Muscle layer of duodenum (tissue), 2 donors: ENCODE measurements around the gene RAC3.

Experiments
- H3K27ac ChIP-seq: one replicate; pipeline ENCODE4 v1.7.0; 2013; ENCODE audit warnings: mild to moderate bottlenecking, low read length
- H3K27me3 ChIP-seq: one replicate; pipeline ENCODE4 v1.7.0; 2013; ENCODE audit warnings: low read depth, mild to moderate bottlenecking, control low read depth, low read length
- H3K36me3 ChIP-seq, 2 donors: one replicate each; pipeline ENCODE4 v1.7.0; 2013; ENCODE audit warnings: low read length in 2 of 2, control low read depth in 1 of 2, mild to moderate bottlenecking in 1 of 2; ENCODE audit not compliant: insufficient read depth in 2 of 2, control insufficient read depth in 1 of 2
- H3K4me1 ChIP-seq, 2 donors: one replicate each; pipeline ENCODE4 v1.7.0; 2013; ENCODE audit warnings: low read length in 2 of 2, mild to moderate bottlenecking in 2 of 2, control low read depth in 1 of 2, moderate library complexity in 1 of 2; ENCODE audit not compliant: insufficient read depth in 2 of 2, control insufficient read depth in 1 of 2
- H3K4me3 ChIP-seq, 2 donors: one replicate each; pipeline ENCODE4 v1.7.0; 2013; ENCODE audit warnings: low read length in 2 of 2, low read depth in 1 of 2, mild to moderate bottlenecking in 1 of 2
- H3K9me3 ChIP-seq, 2 donors: one replicate each; pipeline ENCODE4 v1.7.0; 2013; ENCODE audit warnings: low read length in 2 of 2, control low read depth in 1 of 2, mild to moderate bottlenecking in 1 of 2; ENCODE audit not compliant: control insufficient read depth in 1 of 2
- donor health status: healthy.

RAC3 gene

DNA sequence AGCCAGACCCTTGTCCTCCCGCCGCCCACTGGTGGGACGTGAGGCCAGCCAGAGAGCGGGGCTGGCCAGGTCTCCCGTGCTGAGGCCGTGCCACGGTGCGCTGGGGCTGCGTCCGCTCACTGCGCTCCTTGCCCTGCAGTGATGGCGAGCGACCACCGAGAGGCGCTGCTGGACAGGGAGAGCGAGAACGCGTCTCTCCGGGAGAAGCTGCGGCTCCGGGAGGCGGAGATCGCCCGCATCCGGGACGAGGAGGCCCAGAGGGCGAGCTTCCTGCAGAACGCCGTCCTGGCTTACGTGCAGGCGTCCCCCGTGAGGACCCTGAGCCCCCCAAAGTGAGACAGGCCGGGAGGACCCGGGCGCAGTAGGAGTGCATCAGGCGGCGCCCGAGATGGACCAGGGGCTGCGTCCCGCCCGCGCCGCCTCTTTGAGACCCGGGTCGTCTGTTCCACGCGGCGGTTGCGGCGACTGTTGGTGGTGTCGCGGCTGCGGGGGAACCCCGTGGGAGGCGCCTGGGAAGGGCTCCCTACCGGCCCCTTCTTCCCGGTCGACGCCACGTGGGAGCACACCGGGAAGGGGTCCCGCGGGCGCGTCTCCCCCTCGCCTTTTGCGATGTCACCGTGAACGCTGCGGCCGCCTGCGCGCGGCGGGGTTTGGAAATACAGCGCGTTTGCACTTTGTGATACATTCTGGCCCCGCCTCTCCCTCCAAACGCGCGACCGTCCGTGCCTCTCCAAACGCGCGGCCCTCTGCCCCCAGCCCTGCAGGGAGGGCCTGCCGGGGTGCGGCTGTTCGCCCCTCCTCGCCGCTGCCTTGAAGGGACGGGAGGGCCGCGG is 792 bp upstream of the RAC3 start:
- Histone ChIP-seq H3K4me3 (peak overlapping the region; percentile 26 to 66), H3K27me3 (no peaks in the 10 kb centered on the region), H3K9me3 (no peaks in the 10 kb centered on the region), H3K27ac (no peak overlapping the region), H3K36me3 (peaks cover 0 to 11% of the 10 kb centered on the region in 2 donors), H3K4me1 (peaks cover 0 to 20% of the 10 kb centered on the region in 2 donors)

DNA sequence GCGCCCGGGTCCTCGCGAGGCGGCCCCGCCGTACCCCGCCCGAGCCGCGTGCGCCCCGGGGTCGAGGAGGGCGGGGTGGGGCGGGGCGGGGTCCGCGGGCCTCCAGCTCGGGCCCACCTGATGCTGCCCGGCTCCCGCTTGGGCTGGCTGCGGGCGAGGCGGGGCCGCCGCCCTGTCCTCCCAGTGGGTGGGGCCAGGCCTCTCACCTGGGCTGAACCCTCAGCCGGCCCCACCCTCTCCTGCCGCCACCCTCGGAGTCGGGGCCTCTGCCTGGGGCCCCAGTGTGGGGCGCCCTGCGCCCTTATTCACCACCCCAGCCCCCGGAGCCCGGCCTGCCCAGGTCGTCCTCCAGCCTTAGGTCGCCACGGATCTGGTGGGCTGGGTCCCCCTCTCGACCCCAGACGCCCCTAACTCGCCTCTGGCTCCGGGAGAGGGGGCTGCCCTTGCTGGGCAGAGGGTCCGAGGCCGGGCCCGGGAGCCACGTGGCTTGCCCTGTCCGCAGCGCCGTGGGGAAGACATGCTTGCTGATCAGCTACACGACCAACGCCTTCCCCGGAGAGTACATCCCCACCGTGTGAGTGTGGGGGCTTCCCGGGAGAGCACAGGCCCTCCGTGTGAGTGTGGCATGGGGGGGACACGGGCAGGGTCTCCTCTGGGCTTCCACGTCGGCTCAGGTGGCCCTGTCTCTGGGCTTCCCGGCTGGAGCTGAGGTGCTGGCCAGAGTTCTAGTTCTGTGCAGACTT is 578 bp downstream of the RAC3 start:
- no peak overlapping the region for H3K27ac ChIP-seq
- peak overlapping the region in 1 of 2 donors; percentile 42 for H3K4me3 ChIP-seq
- no peaks in the 10 kb centered on the region for H3K27me3 ChIP-seq
- peaks cover 0 to 11% of the 10 kb centered on the region in 2 donors for H3K36me3 ChIP-seq
- no peaks in the 10 kb centered on the region for H3K9me3 ChIP-seq
- H3K4me1 ChIP-seq = peaks cover 4 to 32% of the 10 kb centered on the region in 2 donors

DNA sequence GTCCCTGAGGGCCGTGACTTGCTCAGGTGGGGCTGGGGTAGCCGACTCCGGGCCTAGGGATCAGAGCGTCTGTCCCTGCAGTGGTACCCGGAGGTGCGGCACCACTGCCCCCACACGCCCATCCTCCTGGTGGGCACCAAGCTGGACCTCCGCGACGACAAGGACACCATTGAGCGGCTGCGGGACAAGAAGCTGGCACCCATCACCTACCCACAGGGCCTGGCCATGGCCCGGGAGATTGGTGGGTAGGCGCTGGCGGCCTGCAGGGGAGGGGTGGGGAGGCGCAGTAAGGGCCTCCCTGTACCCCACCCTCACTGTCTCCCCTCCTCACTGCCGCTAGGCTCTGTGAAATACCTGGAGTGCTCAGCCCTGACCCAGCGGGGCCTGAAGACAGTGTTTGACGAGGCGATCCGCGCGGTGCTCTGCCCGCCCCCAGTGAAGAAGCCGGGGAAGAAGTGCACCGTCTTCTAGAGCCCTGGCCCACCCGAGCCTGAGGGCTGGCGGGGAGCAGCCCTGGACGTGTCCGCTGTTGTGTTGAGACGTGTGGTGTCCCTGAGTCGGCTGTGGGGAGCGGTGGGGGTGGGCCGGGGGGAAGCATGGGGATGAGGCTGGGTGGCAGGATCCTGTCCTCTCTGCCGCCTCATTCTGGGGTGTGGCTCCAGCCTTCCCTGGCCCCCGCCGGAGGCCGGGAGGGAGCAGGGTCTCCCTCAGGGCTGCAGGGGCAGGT is 2.0 kb downstream of the RAC3 start:
- H3K27me3 ChIP-seq = no peaks in the 10 kb centered on the region
- H3K36me3 ChIP-seq = peaks cover 0 to 4% of the 10 kb centered on the region in 2 donors
- H3K9me3 ChIP-seq = no peaks in the 10 kb centered on the region
- H3K4me1 ChIP-seq = peaks cover 8 to 36% of the 10 kb centered on the region in 2 donors
- H3K4me3 ChIP-seq = no peak overlapping the region
- H3K27ac ChIP-seq = no peak overlapping the region

DNA sequence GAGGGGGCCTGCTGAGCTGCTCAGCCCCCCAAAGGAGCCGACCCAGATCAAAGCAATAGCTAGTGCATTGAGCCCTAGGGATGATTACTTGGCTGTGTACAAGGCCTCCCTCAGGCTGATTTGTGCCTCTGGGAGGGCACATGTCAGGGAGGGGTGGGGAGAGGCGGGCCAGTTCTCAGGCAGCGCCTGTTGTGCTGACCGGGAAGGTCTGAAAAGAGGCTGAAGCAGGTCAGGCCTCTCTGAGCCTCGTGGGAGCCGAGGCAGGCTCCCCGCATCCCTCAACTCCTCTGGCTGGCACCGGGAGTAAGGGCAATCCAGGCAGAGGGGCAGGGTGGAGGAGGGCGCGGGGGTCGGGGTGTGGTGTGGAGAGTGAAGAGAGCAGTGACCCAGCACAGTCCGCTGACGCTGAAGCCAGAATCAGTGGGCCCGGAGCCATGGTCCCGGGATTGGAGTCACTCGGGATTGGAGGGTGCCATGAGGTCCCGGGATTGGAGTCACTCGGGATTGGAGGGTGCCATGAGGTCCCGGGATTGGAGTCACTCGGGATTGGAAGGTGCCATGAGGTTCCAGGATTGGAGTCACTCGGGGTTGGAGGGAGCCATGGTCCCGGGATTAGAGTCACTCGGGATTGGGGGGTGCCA is 3.0 kb downstream of the RAC3 start:
- H3K36me3 ChIP-seq = no peaks in the 10 kb centered on the region
- H3K4me1 ChIP-seq = peaks cover 8 to 36% of the 10 kb centered on the region in 2 donors
- no peaks in the 10 kb centered on the region for H3K27me3 ChIP-seq
- no peak overlapping the region for H3K27ac ChIP-seq
- H3K9me3 ChIP-seq = no peaks in the 10 kb centered on the region
- H3K4me3 ChIP-seq = no peak overlapping the region

DNA sequence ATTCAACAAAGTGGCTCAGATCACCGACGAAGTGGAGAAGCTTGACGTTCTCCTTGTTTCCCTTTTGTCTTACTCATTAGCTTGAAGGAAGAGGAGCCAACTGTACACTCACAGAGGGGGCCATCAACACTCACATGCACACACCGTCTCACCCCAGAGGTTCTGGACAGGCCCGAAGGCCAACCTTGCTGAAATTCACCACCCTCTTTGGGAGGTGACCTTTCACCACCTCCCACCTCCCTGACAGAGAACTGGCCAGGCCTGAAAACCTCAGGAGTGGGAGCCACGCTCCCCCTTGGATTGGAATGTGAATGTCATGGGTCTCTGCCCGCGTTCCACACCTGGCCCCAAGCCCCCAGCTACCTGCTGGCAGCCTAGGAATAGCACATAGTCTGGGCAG is 4.0 kb downstream of the RAC3 start:
- Histone ChIP-seq H3K27me3 (no peaks in the 10 kb centered on the region), H3K4me1 (peaks cover 8 to 30% of the 10 kb centered on the region in 2 donors), H3K4me3 (no peak overlapping the region), H3K36me3 (no peaks in the 10 kb centered on the region), H3K9me3 (no peaks in the 10 kb centered on the region), H3K27ac (no peak overlapping the region)

DNA sequence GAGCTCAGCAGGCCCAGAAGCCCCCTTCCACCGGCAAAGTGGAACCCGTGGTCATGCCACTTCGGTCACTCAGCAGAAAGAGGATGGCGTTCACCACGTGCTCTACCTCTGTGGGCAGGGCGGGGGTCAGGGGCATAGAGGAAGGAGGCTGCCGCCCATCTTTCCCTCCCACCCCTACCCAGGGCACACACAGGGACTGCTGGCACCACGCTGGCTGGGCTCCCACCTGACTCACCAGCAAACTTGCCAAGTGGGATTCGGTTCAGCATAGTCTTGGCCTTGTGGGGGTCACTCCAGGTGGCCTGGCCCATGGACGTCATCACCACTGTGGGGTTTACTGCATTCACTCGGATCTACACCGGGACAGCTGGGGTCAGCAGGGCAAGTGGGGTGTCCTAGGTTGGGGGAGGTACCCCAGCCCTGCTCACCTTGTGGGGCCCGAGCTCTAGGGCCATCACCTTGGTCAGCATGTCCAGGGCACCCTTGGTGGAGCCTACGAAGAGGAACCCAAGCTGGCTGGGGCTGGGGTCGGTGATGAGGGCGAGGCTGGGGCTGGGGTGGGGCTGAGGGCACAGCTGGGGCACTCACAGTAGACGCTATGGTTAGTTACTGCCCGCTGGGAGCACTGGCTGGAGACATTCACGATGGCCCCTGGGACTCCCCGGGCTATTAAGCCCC is 4.6 kb downstream of the RAC3 start:
- peaks cover 8 to 24% of the 10 kb centered on the region in 2 donors for H3K4me1 ChIP-seq
- no peaks in the 10 kb centered on the region for H3K9me3 ChIP-seq
- H3K36me3 ChIP-seq = no peaks in the 10 kb centered on the region
- H3K4me3 ChIP-seq = peak overlapping the region in 1 of 2 donors; percentile 73
- H3K27me3 ChIP-seq = no peaks in the 10 kb centered on the region
- H3K27ac ChIP-seq = no peak overlapping the region

DNA sequence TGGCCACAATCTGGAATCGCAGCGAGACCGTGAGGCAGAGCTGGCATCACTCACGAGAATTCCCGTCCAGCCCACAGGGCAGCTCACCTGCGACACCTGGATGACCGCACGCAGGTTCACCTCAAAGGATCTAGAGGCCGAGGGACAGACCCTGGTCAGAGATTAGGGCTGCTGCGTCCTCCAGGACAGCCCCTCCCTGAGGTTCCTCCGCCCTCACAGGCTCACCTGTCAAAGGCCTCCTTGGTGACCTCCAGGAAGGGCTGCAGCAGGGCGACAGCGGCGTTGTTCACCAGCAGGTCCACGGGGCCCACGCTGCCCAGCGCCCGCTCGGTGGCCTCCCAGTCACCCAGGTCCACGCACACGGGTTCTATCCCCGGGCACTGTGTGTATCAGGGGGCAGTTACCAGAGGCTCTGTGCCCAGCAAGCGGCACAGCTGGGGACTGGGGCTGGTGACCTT is 5.2 kb downstream of the RAC3 start:
- Histone ChIP-seq H3K4me3 (peak overlapping the region; percentile 64 to 73), H3K27ac (peak overlapping the region; percentile 51), H3K9me3 (no peaks in the 10 kb centered on the region), H3K4me1 (peaks cover 8 to 23% of the 10 kb centered on the region in 2 donors), H3K36me3 (no peaks in the 10 kb centered on the region), H3K27me3 (no peaks in the 10 kb centered on the region)

DNA sequence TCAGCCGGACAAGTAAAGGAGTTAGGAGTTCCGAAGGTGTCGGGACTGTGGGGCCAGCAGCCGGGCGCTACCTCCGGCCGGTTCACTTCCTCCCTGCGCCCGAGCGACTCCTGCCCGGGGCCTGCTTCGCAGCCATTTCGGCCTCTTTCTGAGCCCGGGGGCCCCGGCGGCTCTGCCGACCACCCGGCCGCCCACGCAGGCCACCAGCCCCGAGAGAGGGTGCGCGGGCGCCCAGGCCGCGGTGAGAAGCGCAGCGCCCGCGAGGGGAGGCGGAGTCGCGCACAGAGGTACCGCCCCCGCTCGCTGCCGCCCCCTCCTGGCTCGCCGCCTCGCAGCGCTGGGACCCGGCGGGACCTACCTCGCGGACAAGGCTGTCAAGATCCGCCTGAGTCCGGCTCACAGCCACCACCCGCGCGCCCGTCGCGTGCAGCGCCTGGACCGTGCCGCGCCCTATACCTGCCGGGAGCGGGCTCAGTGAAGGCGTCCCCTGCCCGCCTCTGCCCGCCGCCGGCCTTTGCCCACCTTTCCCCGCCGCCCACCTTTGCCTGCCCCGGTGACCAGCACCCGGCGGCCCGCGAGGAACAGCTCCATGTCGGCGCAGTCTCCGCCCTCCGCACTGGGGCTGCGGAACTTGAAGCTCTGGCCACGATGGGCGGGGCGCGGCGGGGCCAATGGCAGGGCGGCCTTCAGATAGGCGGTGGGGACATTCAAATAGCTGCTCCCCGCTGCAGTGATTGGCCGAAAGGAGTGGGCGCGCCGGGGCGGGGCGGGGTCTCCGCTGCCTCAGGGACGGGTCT is 5.8 kb downstream of the RAC3 start, which contains the start of gene DCXR:
Gene DCXR, minus strand, starts transcription at position 606 of the 797 bp plus-strand sequence. Its CDS starts 15 bp downstream, at position 591.
- Histone ChIP-seq H3K4me1 (peaks cover 8 to 18% of the 10 kb centered on the region in 2 donors), H3K36me3 (no peaks in the 10 kb centered on the region), H3K27ac (peak within 1 kb of the TSS; percentile 51), H3K9me3 (no peaks in the 10 kb centered on the region), H3K4me3 (peak within 1 kb of the TSS; percentile 64 to 73), H3K27me3 (no peaks in the 10 kb centered on the region)

DNA sequence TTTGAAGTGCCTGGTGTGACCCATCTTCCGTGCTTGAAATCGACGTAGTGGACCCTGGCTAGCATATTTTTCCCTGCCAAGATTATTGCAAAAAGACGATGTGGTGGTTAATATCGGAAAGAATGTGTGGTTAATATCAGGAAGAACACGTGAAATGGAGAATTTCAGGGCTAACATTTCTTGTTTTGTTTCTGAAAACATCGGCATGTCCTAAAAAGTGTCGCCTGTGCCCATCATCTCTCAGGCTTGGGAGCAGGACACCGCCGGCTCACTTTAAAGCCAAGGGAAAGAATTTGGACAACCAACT is 6.4 kb downstream of the RAC3 start:
- no peaks in the 10 kb centered on the region for H3K36me3 ChIP-seq
- H3K9me3 ChIP-seq = no peaks in the 10 kb centered on the region
- H3K27ac ChIP-seq = no peak overlapping the region
- peaks cover 8 to 17% of the 10 kb centered on the region in 2 donors for H3K4me1 ChIP-seq
- no peaks in the 10 kb centered on the region for H3K27me3 ChIP-seq
- peak overlapping the region; percentile 59 to 73 for H3K4me3 ChIP-seq
